ENCODE results near the gene SSRP1.

DNA sequence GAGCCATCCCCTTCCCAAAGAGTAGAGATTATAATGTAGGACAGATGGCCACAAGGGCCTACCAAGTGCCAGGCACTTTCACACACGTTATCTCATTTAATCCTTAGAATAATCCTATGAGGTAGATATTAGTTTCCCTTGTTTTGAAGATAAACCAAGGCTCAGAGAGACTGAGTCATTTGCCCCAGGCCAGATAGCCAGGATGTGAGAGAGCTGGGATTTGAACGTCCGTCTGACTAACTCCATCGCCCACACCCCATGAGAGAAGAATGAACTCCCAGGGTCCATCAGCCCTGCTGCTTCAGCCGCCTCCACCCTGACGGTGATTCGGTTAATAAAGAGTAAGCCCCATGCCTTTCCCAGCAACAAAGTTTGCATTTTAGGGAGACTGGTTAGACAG lies 34.6 kb upstream of the SSRP1 start:
- TF ChIP-seq POLR2AphosphoS5 (IDR thresholded peaks at IDR 0.05; ENCODE audit: low read depth, low read length) = no peak
- TF ChIP-seq, protein P1, sequence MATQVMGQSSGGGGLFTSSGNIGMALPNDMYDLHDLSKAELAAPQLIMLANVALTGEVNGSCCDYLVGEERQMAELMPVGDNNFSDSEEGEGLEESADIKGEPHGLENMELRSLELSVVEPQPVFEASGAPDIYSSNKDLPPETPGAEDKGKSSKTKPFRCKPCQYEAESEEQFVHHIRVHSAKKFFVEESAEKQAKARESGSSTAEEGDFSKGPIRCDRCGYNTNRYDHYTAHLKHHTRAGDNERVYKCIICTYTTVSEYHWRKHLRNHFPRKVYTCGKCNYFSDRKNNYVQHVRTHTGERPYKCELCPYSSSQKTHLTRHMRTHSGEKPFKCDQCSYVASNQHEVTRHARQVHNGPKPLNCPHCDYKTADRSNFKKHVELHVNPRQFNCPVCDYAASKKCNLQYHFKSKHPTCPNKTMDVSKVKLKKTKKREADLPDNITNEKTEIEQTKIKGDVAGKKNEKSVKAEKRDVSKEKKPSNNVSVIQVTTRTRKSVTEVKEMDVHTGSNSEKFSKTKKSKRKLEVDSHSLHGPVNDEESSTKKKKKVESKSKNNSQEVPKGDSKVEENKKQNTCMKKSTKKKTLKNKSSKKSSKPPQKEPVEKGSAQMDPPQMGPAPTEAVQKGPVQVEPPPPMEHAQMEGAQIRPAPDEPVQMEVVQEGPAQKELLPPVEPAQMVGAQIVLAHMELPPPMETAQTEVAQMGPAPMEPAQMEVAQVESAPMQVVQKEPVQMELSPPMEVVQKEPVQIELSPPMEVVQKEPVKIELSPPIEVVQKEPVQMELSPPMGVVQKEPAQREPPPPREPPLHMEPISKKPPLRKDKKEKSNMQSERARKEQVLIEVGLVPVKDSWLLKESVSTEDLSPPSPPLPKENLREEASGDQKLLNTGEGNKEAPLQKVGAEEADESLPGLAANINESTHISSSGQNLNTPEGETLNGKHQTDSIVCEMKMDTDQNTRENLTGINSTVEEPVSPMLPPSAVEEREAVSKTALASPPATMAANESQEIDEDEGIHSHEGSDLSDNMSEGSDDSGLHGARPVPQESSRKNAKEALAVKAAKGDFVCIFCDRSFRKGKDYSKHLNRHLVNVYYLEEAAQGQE (IDR thresholded peaks at IDR 0.05; ENCODE audit: insufficient read depth in 1 of 2, low read depth in 2 of 2, low read length in 2 of 2) = no peak
- no peak for TF ChIP-seq SIN3A (IDR thresholded peaks at IDR 0.05; ENCODE audit: borderline replicate concordance, insufficient read depth, low read length)
- TF ChIP-seq FOXP2 (optimal IDR thresholded peaks at IDR 0.05; ENCODE audit: borderline replicate concordance, extremely low read depth, extremely low read length, insufficient read depth) = no peak
- no peak for TF ChIP-seq TAF1 (IDR thresholded peaks at IDR 0.05; ENCODE audit: borderline replicate concordance, insufficient read depth, low read length)

Data from PFSK-1 (cell line).